ENCODE results near the gene CALB2. TPM values are rescaled to one million over a fixed set of nuclear protein-coding genes. Genes with fewer than 3 reads are reported as not detected.

Gene CALB2
- polyA plus RNA-seq, 1 experiment = 2.9 TPM

GRCh38 chr16:71428883-71429282, 70.4 kb downstream of the CALB2 start:
- H3K27me3 ChIP-seq (ENCODE audit: control insufficient read depth, insufficient read depth, low read length) = peaks cover 15% of the 10 kb centered on the region
- ChIA-PET POLR2A (no interaction called here), CTCF (interaction anchor here (1.0 to 2.1 kb wide), 4 partner anchors 16 to 117 kb away, joined by 4 to 8 read pairs (median 5); no protein-coding TSS in a partner anchor)
- H3K27ac ChIP-seq (ENCODE audit: low read depth, low read length) = no peak overlapping the region
- no peak for TF ChIP-seq CTCF (IDR thresholded peaks at IDR 0.05; ENCODE audit: low read depth, low read length)
- H3K4me3 ChIP-seq (ENCODE audit: low read depth, low read length) = no peak overlapping the region
- DNase-seq (ENCODE audit: low read depth, low spot score) = no peak
- H3K9me3 ChIP-seq (ENCODE audit: control insufficient read depth, insufficient read depth, low read length) = peaks cover 4% of the 10 kb centered on the region; the same call in 1 of the 2 replicates

- no peak overlapping the region for H3K4me3 ChIP-seq (ENCODE audit: low read depth, low read length)
- TF ChIP-seq CTCF (IDR thresholded peaks at IDR 0.05; ENCODE audit: low read depth, low read length) = no peak
- CTCF ChIA-PET = interaction anchor here (0.9 to 2.1 kb wide), 4 partner anchors 17 to 182 kb away, joined by 3 to 8 read pairs (median 4); no protein-coding TSS in a partner anchor
These were observed 71.1 kb downstream of the CALB2 start for GRCh38 chr16:71429581-71429980.

GRCh38 chr16:71430744-71431143, 72.2 kb downstream of the CALB2 start:
- ChIA-PET POLR2A (no interaction called here), CTCF (no interaction called here)
- DNase-seq (ENCODE audit: low read depth, low spot score) = no peak
- Histone ChIP-seq H3K4me3 (ENCODE audit: low read depth, low read length) (no peak overlapping the region), H3K27ac (ENCODE audit: low read depth, low read length) (no peak overlapping the region), H3K27me3 (ENCODE audit: control insufficient read depth, insufficient read depth, low read length) (peaks cover 7% of the 10 kb centered on the region), H3K9me3 (ENCODE audit: control insufficient read depth, insufficient read depth, low read length) (peaks cover 4% of the 10 kb centered on the region; the same call in 1 of the 2 replicates)
- TF ChIP-seq CTCF (IDR thresholded peaks at IDR 0.05; ENCODE audit: low read depth, low read length) = no peak

More at GRCh38 chr16:71429581-71429980, 71.1 kb downstream of the CALB2 start:
- peaks cover 15% of the 10 kb centered on the region for H3K27me3 ChIP-seq (ENCODE audit: control insufficient read depth, insufficient read depth, low read length)
- peaks cover 4% of the 10 kb centered on the region; the same call in 1 of the 2 replicates for H3K9me3 ChIP-seq (ENCODE audit: control insufficient read depth, insufficient read depth, low read length)
- no peak overlapping the region for H3K27ac ChIP-seq (ENCODE audit: low read depth, low read length)
- POLR2A ChIA-PET = no interaction called here
- no peak for DNase-seq (ENCODE audit: low read depth, low spot score)

GRCh38 chr16:71431176-71431575, 72.7 kb downstream of the CALB2 start:
- POLR2A ChIA-PET = no interaction called here
- peaks cover 3% of the 10 kb centered on the region for H3K27me3 ChIP-seq (ENCODE audit: control insufficient read depth, insufficient read depth, low read length)
- TF ChIP-seq CTCF (IDR thresholded peaks at IDR 0.05; ENCODE audit: low read depth, low read length) = no peak
- CTCF ChIA-PET = interaction anchor here (1.2 kb wide), 1 partner anchor 18 kb away, joined by 3 read pairs; no protein-coding TSS in a partner anchor
- no peak overlapping the region for H3K27ac ChIP-seq (ENCODE audit: low read depth, low read length)
- no peak for DNase-seq (ENCODE audit: low read depth, low spot score)
- H3K4me3 ChIP-seq (ENCODE audit: low read depth, low read length) = no peak overlapping the region
- peaks cover 4% of the 10 kb centered on the region; the same call in 1 of the 2 replicates for H3K9me3 ChIP-seq (ENCODE audit: control insufficient read depth, insufficient read depth, low read length)

- DNase-seq (ENCODE audit: low read depth, low spot score) = no peak
- ChIA-PET CTCF (interaction anchor here (0.5 to 1.2 kb wide), 2 partner anchors 19 to 20 kb away, joined by 3 read pairs; no protein-coding TSS in a partner anchor), POLR2A (no interaction called here)
- Histone ChIP-seq H3K27me3 (ENCODE audit: control insufficient read depth, insufficient read depth, low read length) (no peaks in the 10 kb centered on the region), H3K27ac (ENCODE audit: low read depth, low read length) (no peak overlapping the region), H3K9me3 (ENCODE audit: control insufficient read depth, insufficient read depth, low read length) (peaks cover 4% of the 10 kb centered on the region; the same call in 1 of the 2 replicates), H3K4me3 (ENCODE audit: low read depth, low read length) (no peak overlapping the region)
- TF ChIP-seq CTCF (IDR thresholded peaks at IDR 0.05; ENCODE audit: low read depth, low read length) = no peak
These were observed 73.5 kb downstream of the CALB2 start for GRCh38 chr16:71431991-71432390.
